ENCODE results near the gene PCDHA11. TPM values are rescaled to one million over a fixed set of nuclear protein-coding genes. Genes with fewer than 3 reads are reported as not detected.
"Not testable (repeated sequence)": the region's sequence is repeated elsewhere in the genome, so short reads cannot be mapped to it uniquely, and the experiment has no call there.

The PCDHA11 gene
- total RNA-seq, 1 experiment from 2014 or later: not detected

DNA sequence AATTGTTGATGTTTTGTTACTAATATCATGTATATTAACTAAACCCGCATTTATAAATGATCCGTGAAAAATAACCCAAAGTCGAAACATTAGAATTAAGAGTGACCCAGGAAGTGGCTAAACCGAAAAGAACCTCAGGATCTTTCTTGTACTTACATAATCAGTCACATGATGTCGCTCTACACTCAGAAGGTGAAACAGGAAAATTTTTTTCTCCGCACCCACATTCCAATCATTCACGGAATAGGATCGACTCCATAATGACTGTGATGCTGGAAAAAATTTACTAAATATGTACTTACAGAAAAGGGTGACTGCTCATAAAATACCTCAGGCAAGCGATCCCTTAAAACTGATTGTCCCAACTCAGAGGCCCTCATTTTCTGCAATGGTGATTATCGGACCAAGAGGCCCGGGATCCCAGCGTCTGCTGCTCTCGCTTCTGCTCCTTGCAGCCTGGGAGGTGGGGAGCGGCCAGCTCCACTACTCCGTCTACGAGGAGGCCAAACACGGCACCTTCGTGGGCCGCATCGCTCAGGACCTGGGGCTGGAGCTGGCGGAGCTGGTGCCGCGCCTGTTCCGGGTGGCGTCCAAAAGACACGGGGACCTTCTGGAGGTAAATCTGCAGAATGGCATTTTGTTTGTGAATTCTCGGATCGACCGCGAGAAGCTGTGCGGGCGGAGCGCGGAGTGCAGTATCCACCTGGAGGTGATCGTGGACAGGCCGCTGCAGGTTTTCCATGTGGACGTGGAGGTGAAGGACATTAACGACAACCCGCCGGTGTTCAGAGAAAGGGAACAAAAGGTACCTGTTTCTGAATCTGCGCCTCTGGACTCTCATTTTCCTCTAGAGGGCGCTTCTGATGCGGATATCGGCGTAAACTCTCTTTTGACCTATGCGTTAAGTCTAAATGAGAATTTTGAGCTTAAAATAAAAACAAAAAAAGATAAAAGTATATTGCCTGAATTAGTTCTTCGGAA, 6.6 kb downstream of the PCDHA11 start, which contains the start of gene PCDHA12:
Gene PCDHA12 (plus strand): TSS at position 224 of the 981 bp plus-strand sequence. CDS start 165 bp downstream, at position 389.
- Histone ChIP-seq H3K36me3 (ENCODE audit: control insufficient read depth, insufficient read depth, low read length) (no peaks in the 10 kb centered on the region), H3K4me3 (ENCODE audit: low read depth, low read length) (no peak within 1 kb of the TSS), H3K9me3 (0 out of 2 replicates have a peak, but pooled peaks cover 4% of the 10 kb centered on the region), H3K27me3 (replicated peaks; ENCODE audit: control insufficient read depth, insufficient read depth, low read length) (no peaks in the 10 kb centered on the region), H3K4me1 (no peaks in the 10 kb centered on the region)
- intact Hi-C loops (cut with micrococcal nuclease; ENCODE audit: unreplicated experiment): no loop called here
- BruUV-seq (replicated peaks): no TSS peak
- no peaks in the 10 kb centered on the region for H3K27me3 Mint-ChIP-seq (ENCODE audit: insufficient read depth, unreplicated experiment)
- DNase-seq: no peak
- ChIA-PET CTCF (no interaction called here), POLR2A (no interaction called here)
- H3K4me3 Mint-ChIP-seq (ENCODE audit: unreplicated experiment): no peak within 1 kb of the TSS
- TF ChIP-seq, protein P1, sequence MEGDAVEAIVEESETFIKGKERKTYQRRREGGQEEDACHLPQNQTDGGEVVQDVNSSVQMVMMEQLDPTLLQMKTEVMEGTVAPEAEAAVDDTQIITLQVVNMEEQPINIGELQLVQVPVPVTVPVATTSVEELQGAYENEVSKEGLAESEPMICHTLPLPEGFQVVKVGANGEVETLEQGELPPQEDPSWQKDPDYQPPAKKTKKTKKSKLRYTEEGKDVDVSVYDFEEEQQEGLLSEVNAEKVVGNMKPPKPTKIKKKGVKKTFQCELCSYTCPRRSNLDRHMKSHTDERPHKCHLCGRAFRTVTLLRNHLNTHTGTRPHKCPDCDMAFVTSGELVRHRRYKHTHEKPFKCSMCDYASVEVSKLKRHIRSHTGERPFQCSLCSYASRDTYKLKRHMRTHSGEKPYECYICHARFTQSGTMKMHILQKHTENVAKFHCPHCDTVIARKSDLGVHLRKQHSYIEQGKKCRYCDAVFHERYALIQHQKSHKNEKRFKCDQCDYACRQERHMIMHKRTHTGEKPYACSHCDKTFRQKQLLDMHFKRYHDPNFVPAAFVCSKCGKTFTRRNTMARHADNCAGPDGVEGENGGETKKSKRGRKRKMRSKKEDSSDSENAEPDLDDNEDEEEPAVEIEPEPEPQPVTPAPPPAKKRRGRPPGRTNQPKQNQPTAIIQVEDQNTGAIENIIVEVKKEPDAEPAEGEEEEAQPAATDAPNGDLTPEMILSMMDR (IDR thresholded peaks at IDR 0.05; ENCODE audit: insufficient read depth in 1 of 2, low read depth in 1 of 2, low read length in 1 of 2, severe bottlenecking in 1 of 2, unreplicated experiment in 1 of 2): no peak
- H3K4me1 Mint-ChIP-seq (ENCODE audit: low read depth, unreplicated experiment): no peaks in the 10 kb centered on the region
- peaks cover 7% of the 10 kb centered on the region for H3K9me3 Mint-ChIP-seq (ENCODE audit: unreplicated experiment)
- no peaks in the 10 kb centered on the region for H3K36me3 Mint-ChIP-seq (ENCODE audit: insufficient read depth, unreplicated experiment)
- H3K27ac Mint-ChIP-seq (ENCODE audit: unreplicated experiment): no peak within 1 kb of the TSS

DNA sequence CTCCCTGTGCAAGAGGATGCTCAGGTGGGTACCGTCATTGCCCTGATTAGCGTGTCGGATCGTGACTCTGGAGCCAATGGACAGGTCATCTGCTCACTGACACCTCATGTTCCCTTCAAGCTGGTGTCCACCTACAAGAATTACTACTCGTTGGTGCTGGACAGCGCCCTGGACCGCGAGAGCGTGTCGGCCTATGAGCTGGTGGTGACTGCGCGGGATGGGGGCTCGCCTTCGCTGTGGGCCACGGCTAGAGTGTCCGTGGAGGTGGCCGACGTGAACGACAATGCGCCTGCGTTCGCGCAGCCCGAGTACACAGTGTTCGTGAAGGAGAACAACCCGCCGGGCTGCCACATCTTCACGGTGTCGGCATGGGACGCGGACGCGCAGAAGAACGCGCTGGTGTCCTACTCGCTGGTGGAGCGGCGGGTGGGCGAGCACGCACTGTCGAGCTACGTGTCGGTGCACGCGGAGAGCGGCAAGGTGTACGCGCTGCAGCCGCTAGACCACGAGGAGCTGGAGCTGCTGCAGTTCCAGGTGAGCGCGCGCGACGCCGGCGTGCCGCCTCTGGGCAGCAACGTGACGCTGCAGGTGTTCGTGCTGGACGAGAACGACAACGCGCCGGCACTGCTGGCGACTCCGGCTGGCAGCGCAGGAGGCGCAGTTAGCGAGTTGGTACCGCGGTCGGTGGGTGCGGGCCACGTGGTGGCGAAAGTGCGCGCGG, 7.9 kb downstream of the PCDHA11 start:
- H3K27me3 ChIP-seq (replicated peaks; ENCODE audit: control insufficient read depth, insufficient read depth, low read length); H3K4me1 Mint-ChIP-seq (ENCODE audit: low read depth, unreplicated experiment); H3K36me3 ChIP-seq (ENCODE audit: control insufficient read depth, insufficient read depth, low read length); CTCF ChIA-PET; DNase-seq; H3K9me3 ChIP-seq; H3K27me3 Mint-ChIP-seq (ENCODE audit: insufficient read depth, unreplicated experiment); BruUV-seq (replicated peaks); H3K4me3 Mint-ChIP-seq (ENCODE audit: unreplicated experiment); POLR2A ChIA-PET; H3K27ac Mint-ChIP-seq (ENCODE audit: unreplicated experiment); H3K4me3 ChIP-seq (ENCODE audit: low read depth, low read length); H3K36me3 Mint-ChIP-seq (ENCODE audit: insufficient read depth, unreplicated experiment); intact Hi-C loops (cut with micrococcal nuclease; ENCODE audit: unreplicated experiment); H3K4me1 ChIP-seq: not testable (repeated sequence)
- peaks cover 15% of the 10 kb centered on the region for H3K9me3 Mint-ChIP-seq (ENCODE audit: unreplicated experiment)

DNA sequence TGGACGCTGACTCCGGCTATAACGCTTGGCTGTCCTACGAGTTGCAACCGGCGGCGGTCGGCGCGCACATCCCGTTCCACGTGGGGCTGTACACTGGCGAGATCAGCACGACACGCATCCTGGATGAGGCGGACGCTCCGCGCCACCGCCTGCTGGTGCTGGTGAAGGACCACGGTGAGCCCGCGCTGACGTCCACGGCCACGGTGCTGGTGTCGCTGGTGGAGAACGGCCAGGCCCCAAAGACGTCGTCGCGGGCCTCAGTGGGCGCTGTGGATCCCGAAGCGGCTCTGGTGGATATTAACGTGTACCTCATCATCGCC, 8.5 kb downstream of the PCDHA11 start:
- no peak overlapping the region for H3K4me3 Mint-ChIP-seq (ENCODE audit: unreplicated experiment)
- intact Hi-C loops (cut with micrococcal nuclease; ENCODE audit: unreplicated experiment): no loop called here
- H3K9me3 ChIP-seq: peaks cover 4% of the 10 kb centered on the region; the same call in 1 of the 2 replicates
- no peak overlapping the region for H3K27ac Mint-ChIP-seq (ENCODE audit: unreplicated experiment)
- no peaks in the 10 kb centered on the region for H3K36me3 ChIP-seq (ENCODE audit: control insufficient read depth, insufficient read depth, low read length)
- BruUV-seq (replicated peaks): no TSS peak
- H3K27me3 Mint-ChIP-seq (ENCODE audit: insufficient read depth, unreplicated experiment): no peaks in the 10 kb centered on the region
- CTCF ChIA-PET: no interaction called here
- H3K27me3 ChIP-seq (replicated peaks; ENCODE audit: control insufficient read depth, insufficient read depth, low read length): no peaks in the 10 kb centered on the region
- H3K4me1 Mint-ChIP-seq (ENCODE audit: low read depth, unreplicated experiment): no peaks in the 10 kb centered on the region
- H3K9me3 Mint-ChIP-seq (ENCODE audit: unreplicated experiment): peaks cover 15% of the 10 kb centered on the region
- H3K36me3 Mint-ChIP-seq (ENCODE audit: insufficient read depth, unreplicated experiment): no peaks in the 10 kb centered on the region
- no peak overlapping the region for H3K4me3 ChIP-seq (ENCODE audit: low read depth, low read length)
- POLR2A ChIA-PET: no interaction called here
- TF ChIP-seq, protein P1 (IDR thresholded peaks at IDR 0.05; ENCODE audit: insufficient read depth in 1 of 2, low read depth in 1 of 2, low read length in 1 of 2, severe bottlenecking in 1 of 2, unreplicated experiment in 1 of 2): no peak
- DNase-seq: no peak
- no peaks in the 10 kb centered on the region for H3K4me1 ChIP-seq

All from Caco-2 (cell line).